Breast epithelium (tissue), 3 donors: ENCODE measurements around the gene BHMT2.

Source experiments
- CTCF ChIP-seq, 3 donors: fragments of 450-650 bp; IDR thresholded peaks; one replicate each; pipeline ENCODE4 v1.5.1; 2016 to 2017; ENCODE audit warnings: antibody characterized with exemption in 3 of 3, mild to moderate bottlenecking in 3 of 3, moderate library complexity in 3 of 3
- POLR2A ChIP-seq: fragments of 450-650 bp; IDR thresholded peaks from one replicate; pipeline ENCODE4 v1.6.1; 2016; ENCODE audit warnings: antibody characterized with exemption, mild to moderate bottlenecking, moderate library complexity
- POLR2AphosphoS5 ChIP-seq, 3 donors: sonication (generic); formaldehyde crosslinking; IDR thresholded peaks; one replicate each; pipeline ENCODE4 v1.6.1; 2017; ENCODE audit warnings: antibody characterized with exemption in 3 of 3

DNA sequence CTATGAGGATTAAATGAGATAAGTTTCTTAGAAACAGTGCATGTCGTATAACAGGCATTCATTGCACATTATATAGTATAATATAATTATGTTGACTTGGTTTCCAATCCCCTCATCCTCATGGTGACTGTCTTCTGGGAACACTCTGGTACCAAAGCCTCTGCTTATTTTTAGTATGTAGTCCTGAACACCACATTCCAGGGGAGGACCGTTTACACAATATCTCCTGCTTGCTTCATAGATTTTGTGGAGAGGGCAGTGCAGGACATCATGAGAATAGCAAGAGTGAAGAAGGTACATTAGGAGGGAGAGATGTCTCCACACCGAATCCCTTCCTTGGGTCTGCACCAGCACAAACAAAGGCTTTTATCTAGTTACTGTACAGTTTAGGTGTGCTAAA, 21.5 kb downstream of the BHMT2 start:
- TF ChIP-seq POLR2A (no peak), CTCF (IDR thresholded peaks at IDR 0.05) (no peak), POLR2AphosphoS5 (IDR thresholded peaks at IDR 0.05) (no peak)
